Kidney tubule cell (primary cell): ENCODE results near the gene OR2T33.
A peak's percentile ranks its signal among the peaks of the same experiment; 100 is the strongest.
"Not testable (repeated sequence)": the region's sequence is repeated elsewhere in the genome, so short reads cannot be mapped to it uniquely, and the experiment has no call there.

Experiments used
- DNase-seq: peaks from one replicate; pipeline ENCODE4 v3.0.0-alpha.2; 2018; ENCODE audit warnings: low spot score

The OR2T33 gene, protein sequence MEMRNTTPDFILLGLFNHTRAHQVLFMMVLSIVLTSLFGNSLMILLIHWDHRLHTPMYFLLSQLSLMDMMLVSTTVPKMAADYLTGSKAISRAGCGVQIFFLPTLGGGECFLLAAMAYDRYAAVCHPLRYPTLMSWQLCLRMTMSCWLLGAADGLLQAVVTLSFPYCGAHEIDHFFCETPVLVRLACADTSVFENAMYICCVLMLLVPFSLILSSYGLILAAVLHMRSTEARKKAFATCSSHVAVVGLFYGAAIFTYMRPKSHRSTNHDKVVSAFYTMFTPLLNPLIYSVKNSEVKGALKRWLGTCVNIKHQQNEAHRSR

DNA sequence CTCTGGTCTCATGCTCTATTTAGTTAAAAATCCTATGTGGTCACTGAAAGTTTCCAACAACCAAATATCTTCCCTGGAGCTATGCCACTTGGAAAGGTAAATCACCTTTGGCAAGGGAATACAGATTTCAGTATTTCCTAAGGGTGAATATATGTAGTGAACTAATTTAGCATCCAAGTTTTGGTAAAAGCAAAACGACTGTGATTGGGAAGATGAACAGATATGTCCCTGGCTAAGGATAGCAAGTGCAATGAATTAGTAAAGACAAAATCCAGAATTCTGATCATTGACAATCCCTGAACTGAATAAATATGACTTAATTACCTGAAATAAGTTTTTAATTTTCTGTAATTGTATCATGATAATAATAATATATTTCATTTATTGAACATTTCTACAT lies at the start of gene OR2T33:
TSS of gene OR2T33 (minus strand) at position 101 of the 400 bp plus-strand sequence. CDS start 4,162 bp downstream, outside the sequence.
- DNase-seq, result no peak

DNA sequence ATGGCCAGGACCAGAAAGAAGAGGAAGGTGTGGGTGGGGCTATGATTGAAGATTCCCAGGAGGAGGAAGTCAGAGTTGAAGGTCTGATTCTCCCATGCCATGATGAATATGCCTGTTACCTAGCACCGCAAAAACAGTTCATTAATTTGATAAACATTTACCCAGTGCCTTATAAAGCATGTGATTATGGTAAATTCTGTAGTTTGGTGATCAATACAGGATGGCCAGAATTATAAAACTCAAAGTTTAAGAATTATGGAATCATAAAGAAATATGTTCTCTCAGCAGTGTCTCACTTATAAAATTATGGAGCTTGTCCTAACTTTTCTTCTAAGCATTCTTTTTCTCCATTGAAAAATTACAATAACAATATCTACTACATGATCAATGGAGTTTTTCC lies 46.7 kb upstream of the OR2T33 start, which contains the start of gene OR2M7:
TSS of gene OR2M7 (minus strand) at position 101 of the 400 bp plus-strand sequence. CDS start at position 101, 0 bp downstream.
- no peak for DNase-seq

DNA sequence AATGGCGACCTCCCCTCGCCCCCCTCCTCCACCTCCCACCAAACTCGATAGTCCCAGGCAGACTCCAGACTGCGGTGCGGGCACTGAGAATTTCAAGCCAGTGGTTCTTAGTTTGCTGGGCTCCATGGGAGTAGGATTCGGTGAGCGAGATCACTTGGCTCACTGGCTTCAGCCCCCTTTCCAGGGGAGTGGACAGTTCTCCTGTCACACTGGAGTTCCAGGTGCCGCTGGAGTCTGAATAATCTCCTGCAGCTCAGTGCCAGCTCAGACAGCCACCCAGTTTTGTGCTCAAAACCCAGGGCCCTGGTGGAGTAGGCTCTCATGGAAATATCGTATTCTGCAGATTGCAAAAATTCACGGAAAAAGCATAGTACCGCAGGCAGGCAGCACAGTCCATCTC lies 39.0 kb upstream of the OR2T33 start:
- no peak for DNase-seq

DNA sequence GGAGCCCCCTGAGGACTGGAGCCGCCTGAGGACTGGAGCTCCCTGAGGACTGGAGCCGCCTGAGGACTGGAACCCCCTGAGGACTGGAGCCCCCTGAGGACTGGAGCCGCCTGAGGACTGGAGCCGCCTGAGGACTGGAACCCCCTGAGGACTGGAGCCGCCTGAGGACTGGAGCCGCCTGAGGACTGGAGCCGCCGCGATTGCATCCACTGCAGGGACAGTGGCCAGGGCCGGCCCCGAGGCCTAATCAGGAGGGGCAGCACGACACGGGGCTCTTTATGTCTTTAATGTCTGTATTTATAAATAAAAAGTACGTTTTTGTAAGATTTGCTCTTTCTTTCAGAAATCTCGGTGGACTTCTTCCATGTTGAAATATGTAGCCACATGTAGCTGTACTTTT lies 29.0 kb upstream of the OR2T33 start:
- not testable (repeated sequence) for DNase-seq

DNA sequence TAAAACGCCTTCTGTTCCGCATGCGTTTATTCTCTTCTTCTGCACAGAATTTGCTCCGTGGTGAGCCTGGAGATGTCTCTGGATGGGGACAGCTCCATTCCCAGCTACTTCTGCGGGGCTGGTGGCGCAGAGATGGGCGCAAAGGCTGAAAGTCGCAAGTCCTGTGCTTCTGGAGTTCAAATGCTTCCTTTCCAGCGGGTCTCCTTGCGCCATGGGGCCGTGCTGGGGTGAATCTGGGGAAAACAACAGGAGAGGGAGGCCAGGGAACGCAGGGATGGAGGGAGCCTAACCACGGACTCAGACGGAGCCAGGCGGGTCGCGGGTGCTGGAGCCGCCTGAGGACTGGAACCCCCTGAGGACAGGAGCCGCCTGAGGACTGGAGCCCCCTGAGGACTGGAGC lies 28.3 kb upstream of the OR2T33 start:
- DNase-seq, result no peak

DNA sequence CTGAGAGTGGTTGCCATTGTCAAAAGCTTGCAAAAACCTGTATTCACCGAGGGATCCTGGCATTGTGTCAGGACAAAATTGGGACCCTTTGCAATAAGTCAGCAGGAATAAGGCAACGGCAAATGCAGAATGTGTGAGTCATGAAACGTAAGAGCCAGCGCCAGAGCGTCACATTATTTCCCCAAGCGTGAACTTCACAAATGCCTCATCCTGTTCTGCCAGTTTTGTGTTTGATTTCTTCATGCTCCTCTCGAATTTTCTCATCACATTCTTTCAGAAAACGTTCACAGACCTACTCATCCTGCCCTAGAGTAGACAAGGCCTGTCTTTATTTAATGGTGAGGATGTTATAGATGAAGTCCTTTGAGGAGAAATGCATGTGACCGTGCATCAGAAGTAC lies 27.9 kb upstream of the OR2T33 start:
- DNase-seq, result not testable (repeated sequence)

DNA sequence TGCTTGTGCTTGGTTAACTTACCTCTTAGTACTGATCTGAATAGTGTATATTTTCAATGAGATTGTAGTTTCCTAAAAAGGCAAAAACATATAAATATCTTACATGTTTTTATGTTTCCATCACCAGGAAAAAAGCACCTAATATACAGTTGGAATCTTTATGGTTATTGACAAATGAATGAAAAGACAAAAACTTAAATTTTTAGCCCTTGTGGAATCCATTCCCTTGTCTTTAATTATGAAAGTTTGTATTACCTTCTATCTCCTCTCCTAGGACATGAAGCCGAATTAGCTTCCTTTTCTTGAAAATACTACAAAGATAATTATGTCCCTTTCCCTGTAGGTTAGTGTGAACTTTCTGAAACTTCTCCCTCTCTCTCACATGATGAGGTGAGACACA lies 25.5 kb upstream of the OR2T33 start, which contains the start of gene OR2T12:
TSS of gene OR2T12 (minus strand) at position 101 of the 400 bp plus-strand sequence. CDS start 7,846 bp downstream, outside the sequence.
- no peak for DNase-seq

DNA sequence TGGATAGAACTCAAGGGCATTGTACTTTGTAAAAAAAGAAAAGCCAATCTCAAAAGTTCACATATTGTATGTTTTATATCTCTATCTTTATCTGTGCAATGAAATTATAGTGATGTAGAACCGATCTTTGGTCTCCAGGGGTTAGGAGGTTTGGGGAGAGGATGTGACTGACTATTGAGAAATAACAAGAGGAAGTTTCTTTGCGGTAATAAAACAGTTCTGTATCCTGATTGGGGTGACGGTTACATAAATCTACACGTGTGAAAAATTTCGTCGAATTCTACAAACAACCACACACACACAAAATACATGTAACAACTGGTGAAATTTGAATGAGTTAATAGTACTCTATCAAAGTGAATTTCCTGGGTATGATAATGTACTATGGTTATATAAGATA lies 10.6 kb upstream of the OR2T33 start:
- no peak for DNase-seq

DNA sequence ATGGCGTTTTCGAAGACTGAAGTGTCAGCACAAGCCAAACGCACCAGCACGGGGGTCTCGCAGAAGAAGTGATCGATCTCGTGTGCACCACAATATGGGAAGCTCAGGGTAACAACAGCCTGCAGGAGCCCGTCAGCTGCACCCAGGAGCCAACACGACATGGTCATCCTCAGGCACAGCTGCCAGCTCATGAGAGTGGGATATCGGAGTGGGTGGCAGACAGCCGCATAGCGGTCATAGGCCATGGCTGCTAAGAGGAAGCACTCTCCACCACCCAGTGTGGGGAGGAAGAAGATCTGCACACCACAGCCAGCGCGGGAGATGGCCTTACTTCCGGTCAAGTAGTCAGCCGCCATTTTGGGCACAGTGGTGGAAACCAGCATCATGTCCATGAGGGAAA lies 4.6 kb downstream of the OR2T33 start:
- DNase-seq, result not testable (repeated sequence)

DNA sequence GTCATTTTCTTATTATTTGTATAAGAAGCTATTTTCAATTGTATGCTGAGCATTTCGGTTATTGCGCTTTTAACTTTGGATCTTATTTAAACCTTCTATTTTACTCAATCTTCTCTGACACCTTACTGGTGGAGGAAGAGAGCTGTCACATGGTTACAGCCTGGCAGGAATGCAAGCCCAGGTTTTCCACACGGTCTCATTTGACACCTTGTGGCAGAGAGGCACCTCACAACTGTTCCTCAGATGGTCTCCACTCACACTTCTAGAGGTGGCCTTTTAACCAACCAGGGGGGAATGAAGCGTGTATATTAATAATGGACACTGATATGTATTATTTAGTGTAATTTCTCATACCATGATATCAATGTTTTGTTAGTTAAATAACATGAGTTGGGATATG lies 9.6 kb downstream of the OR2T33 start:
- DNase-seq, result no peak

DNA sequence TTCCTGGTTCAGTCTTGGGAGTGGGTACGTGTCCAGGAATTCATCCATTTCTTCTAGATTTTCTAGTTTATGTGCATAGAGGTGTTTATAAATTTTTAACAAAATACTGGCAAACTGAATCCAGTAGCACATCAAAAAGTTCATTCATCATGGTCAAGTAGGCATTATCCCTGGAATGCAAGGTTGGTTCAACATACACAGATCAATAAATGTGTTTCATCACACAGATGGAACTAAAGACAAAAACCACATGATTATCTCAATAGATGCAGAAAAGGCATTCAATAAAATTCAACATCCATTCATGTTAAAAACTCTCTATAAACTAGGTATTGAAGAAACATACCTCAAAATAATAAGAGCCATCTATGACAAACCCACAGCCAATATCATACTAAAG lies 18.5 kb downstream of the OR2T33 start:
- not testable (repeated sequence) for DNase-seq

DNA sequence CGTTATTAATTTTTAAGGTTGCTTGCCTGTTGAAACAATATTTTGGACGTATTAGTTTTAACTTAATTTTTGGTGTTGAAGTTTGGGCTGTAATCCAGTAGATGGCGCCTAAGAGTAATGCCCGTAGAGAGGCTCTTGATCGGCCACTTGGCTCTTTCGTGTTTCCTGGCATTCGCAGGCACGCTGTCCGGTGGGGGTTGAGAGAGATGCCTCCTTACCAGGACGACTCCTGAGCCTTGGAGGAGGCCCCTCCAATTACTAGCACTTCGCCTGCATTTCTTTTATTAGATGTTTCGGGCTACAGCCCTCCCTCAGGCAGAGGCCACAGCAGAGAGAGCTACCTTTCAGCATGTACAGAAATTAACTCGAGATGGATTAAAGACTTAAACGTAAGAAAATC lies 34.6 kb downstream of the OR2T33 start:
- DNase-seq, result peak; percentile 32

DNA sequence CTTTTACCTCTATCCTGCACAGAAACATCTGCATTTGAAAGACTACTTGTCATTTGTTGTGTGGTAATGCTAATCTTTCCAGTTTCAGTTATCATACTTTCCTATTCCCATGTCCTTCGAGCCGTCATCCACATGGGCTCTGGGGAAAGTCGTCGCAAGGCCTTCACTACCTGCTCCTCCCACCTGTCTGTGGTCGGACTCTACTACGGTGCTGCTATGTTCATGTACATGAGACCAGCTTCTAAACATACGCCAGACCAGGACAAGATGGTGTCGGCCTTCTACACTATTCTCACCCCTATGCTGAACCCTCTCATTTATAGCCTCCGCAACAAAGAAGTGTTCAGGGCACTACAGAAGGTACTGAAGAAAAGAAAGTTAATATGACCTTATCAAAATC lies 38.3 kb downstream of the OR2T33 start:
- no peak for DNase-seq

DNA sequence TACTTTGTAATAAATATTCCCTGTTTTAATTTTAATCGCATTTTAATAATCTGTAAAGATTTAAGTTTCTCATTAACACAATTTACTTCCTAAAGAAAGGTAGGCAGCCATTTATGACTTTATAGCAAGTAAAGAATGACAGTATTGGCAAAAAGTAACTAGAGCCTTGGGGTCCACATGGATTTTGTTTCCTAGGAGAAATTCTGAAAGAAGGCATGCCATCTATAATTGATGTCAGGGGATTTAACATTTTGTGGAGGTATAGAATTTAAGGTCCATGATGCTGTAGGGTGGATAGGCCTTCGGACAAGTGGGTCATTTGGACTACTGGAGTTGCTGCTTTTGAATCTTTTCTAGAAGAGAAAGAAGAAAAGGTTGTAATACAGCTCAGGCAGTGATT lies 46.7 kb downstream of the OR2T33 start, which contains the start of gene OR2M4:
TSS of gene OR2M4 (plus strand) at position 301 of the 400 bp plus-strand sequence. CDS start 7,512 bp downstream, outside the sequence.
- DNase-seq, result no peak

DNA sequence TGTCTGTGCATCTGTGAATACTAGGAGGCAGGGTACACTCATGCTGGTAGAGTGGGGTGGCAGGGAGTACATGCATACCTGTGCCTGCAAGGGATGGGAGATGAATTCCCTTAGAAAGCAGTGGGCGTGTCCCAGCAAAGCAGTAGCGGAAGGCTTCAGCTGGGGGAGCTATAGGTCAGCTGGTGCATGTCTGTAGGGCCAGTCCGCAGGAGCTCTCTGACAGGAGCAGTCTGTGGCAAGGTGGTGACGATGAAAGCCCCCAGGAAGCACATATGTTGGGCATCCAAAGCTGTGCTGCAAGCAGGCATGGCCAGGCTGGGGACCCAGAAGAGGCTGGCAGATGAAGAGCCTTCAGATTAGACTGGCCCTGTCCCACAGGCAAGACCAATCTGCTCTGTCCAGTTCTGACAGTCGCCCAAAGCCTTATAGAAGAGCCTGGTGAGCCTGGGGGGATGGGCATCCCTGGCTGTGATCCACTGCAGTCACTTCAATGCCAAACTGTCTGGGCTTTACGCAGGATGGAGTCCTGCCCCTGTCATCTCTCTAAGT lies 48.3 kb downstream of the OR2T33 start:
- DNase-seq, result no peak

DNA sequence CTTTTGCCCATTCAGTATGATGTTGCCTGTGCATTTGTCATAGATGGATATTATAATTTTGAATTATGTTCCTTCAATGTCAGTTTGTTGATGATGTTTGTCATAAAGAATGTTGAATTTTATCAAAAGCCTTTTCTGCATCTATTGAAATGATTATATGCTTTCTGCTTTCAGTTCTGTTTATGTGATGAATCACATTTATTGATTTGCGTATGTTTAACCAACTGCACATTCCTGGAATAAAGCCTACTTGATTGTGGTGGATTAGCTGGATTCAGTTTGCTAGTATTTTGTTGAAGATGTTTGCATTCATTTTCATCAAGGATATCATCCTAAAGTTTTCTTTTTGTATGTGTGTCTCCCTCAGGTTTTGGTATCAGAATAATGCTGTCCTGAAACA lies 52.2 kb downstream of the OR2T33 start:
- no peak for DNase-seq
